T-helper 17 cell (primary cell): ENCODE data around the gene NKPD1. TPM values are rescaled to one million over a fixed set of nuclear protein-coding genes. Genes with fewer than 3 reads are reported as not detected.

Experiments
- ATAC-seq: fragments of 150-1000 bp; cut with Tn5 transposase; 2 replicates; pipeline ENCODE4 v1.10.0; 2021; ENCODE audit warnings: mild to moderate bottlenecking, moderate library complexity
- DNase-seq, 3 donors: peaks; one replicate each; pipeline versions ENCODE4 v3.0.0 to v3.0.0-alpha.2; 2020 to 2021
- H3K9me3 ChIP-seq: one replicate; pipeline ENCODE4 v1.7.0; 2013; ENCODE audit warnings: low read length, mild to moderate bottlenecking; ENCODE audit not compliant: control insufficient read depth, poor library complexity, severe bottlenecking
- H3K27ac Mint-ChIP-seq: one replicate; pipeline ENCODE4 v1.8.0; 2022; ENCODE audit warnings: mild to moderate bottlenecking, moderate library complexity, mixed read lengths
- H3K27me3 Mint-ChIP-seq: one replicate; pipeline ENCODE4 v1.8.0; 2022; ENCODE audit warnings: mixed read lengths
- H3K36me3 Mint-ChIP-seq: one replicate; pipeline ENCODE4 v1.8.0; 2022; ENCODE audit warnings: low read depth, mixed read lengths
- H3K4me1 Mint-ChIP-seq: one replicate; pipeline ENCODE4 v1.8.0; 2022; ENCODE audit warnings: mild to moderate bottlenecking, mixed read lengths
- H3K4me3 Mint-ChIP-seq: one replicate; pipeline ENCODE4 v1.8.0; 2022; ENCODE audit warnings: mild to moderate bottlenecking, moderate library complexity, mixed read lengths
- total RNA-seq, 4 donors: library from RNA in 2 of 4; stranded (reverse) in 2 of 4; gene quantifications; one replicate each; pipeline ENCODE4 v1.2.3 and lab custom pipeline; 2022 to 2026

The NKPD1 gene
- total RNA-seq, 2 donors from 2014 or later, result 0.57 to 0.97 TPM

DNA sequence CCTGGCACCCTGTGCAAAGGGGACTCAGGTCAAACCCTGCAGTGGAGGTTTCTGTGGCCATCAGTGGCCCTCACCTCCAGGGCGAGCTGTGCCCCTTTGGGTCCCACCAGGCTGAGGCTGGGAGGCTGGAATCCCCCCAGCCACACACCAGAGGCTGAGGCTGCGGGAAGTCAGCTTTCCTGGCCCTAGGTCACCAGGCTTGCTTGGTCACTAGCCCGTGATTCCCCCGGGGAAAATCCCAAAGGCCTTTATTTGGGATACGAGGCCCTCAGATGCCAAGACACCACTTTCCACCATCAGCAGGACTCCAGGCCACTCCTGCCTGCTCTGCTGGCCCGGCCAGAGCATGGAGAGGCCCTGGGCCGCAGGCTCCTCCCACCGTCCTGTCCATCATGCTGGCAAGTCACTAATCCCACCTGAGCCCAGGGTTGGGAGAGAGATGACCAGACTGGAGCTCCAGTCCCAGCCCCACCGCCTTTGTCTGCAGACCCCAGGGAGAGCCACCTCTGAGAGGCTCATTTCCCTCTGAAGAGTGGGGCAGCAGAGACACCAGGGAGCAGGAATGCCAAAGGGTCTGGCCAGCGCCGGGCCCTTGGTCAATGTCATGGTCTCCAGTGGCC, 4.7 kb downstream of the NKPD1 start:
- H3K9me3 ChIP-seq, result no peaks in the 10 kb centered on the region
- DNase-seq (no peak), ATAC-seq (no peak)
- no peak overlapping the region for H3K27ac Mint-ChIP-seq
- H3K4me1 Mint-ChIP-seq, result peaks cover 24% of the 10 kb centered on the region
- no peak overlapping the region for H3K4me3 Mint-ChIP-seq
- no peaks in the 10 kb centered on the region for H3K36me3 Mint-ChIP-seq
- H3K27me3 Mint-ChIP-seq, result no peaks in the 10 kb centered on the region

DNA sequence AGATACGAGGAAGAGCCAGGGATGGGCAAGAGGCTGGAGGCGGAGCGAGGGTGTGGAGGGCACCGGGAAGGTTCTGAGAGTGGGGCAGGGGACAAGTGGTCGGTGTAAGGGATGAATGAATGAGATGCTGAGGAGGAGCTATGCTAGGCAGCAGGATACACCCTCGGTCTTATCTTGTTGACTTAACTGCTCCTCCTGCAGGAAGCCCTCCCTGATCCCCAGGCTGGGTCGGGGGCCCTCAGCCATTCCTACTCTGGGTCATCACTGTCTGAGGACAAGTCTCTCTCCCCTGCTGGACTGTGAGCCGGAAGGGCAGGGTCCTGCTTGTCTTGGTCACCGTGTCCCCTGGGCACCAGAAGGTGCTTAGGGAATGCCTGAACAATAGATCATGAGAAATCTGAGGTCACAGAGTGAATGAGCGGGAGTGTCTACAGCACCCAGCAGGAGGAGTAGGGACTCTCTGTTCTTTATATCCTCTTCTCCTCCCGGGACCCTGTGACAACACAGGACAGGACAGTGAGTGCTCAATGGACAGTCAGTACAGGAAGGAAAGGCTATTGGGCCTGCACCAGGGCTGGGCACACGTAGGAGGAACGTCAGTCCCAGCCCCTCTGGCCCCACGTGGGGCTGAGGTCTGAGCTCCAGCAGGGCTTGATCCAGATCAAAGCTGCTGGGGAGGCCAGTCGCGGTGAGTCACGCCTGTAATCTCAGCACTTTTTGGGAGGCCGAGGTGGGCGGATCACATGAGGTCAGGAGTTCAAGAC, 6.5 kb downstream of the NKPD1 start:
- Mint-ChIP-seq H3K27ac (peak overlapping the region; percentile 61), H3K4me1 (peaks cover 26% of the 10 kb centered on the region), H3K27me3 (no peaks in the 10 kb centered on the region), H3K36me3 (no peaks in the 10 kb centered on the region), H3K4me3 (peak overlapping the region; percentile 79)
- no peak for ATAC-seq
- DNase-seq, result no peak
- no peaks in the 10 kb centered on the region for H3K9me3 ChIP-seq

DNA sequence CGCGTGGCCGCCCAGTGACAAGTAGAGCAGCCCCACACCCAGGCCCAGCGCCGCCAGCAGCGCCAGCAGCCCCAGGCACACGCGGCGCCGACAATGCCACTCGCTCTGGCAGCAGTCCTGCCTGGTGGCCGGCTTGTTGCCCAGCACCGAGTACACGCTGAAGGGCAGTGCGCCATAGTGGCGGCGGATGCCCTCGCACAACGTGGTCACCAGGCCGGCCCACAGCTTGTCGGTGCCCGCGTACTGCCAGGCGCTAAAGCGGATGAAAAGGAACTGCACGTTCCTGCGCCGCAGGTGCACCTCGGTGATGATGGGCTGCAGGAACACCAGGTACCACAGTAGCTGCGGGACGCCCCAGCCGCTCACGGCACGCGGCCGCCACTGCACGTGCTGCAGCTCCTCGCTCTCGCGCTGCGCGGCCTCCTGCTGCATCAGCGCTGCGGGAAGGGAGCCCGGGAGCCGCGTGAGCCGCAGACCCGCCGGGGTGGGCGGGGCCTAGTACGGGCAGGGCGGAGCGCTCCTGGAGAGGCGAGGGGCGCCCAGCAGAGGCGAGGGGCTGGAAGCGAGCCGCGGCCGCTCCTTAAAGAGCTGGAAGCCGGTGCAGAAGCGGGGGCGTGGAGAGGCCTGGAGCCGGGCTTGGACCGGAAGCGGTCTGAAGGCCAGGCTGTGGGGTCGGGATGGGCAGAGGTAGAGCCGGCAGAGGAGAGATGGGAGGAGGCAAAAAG, 7.3 kb downstream of the NKPD1 start:
- no peaks in the 10 kb centered on the region for H3K36me3 Mint-ChIP-seq
- peak overlapping the region; percentile 86 for H3K4me3 Mint-ChIP-seq
- peak; percentile 45 for ATAC-seq
- peaks cover 29% of the 10 kb centered on the region for H3K4me1 Mint-ChIP-seq
- H3K27ac Mint-ChIP-seq, result peak overlapping the region; percentile 61
- peak; percentile 18 to 29 (median 23) for DNase-seq
- no peaks in the 10 kb centered on the region for H3K27me3 Mint-ChIP-seq
- no peaks in the 10 kb centered on the region for H3K9me3 ChIP-seq

DNA sequence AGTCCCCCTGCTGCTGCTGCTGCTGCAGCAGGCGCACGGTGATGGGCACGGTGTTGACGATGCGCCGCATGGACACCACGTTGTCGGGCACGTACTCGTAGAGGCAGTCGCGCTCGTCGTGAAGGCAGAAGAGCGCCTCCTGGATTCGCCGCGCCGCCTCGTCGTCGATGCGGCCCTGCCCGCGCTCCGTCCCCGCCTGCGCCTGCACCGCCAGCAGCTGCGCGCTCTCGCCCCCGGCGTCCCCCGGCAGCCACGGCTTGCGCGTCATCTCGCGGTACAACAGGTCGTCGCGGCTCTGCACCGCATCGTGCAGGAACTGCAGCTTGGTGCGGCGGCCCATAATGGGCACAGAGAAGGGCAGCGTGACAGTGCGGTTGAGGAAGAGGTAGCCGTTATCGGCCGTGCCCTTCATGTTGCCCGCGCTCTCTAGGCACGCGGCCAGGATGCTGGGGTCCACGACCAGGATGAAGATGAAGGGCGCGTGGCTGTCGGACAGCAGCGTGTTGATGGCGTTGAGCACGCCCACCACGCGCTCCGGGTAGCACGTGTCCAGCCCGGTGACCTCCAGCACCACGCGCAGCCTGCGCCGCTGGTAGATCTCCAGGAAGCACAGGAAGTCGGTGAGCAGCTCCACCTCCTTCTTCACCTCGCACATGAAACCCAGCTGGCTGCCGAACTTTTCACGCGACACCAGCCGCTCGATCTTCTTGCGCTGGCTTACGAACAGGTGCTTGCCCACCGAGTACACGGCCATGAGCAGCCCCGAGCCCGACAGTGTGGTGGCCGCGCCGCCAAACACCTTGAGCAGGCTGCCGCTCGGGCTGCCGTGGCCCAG, 8.1 kb downstream of the NKPD1 start:
- Mint-ChIP-seq H3K27ac (no peak overlapping the region), H3K4me1 (peaks cover 23% of the 10 kb centered on the region), H3K36me3 (no peaks in the 10 kb centered on the region), H3K27me3 (no peaks in the 10 kb centered on the region), H3K4me3 (peak overlapping the region; percentile 86)
- ATAC-seq, result peak; percentile 71
- no peaks in the 10 kb centered on the region for H3K9me3 ChIP-seq
- DNase-seq, result peak in 2 of 3 donors; percentile 20 to 22

DNA sequence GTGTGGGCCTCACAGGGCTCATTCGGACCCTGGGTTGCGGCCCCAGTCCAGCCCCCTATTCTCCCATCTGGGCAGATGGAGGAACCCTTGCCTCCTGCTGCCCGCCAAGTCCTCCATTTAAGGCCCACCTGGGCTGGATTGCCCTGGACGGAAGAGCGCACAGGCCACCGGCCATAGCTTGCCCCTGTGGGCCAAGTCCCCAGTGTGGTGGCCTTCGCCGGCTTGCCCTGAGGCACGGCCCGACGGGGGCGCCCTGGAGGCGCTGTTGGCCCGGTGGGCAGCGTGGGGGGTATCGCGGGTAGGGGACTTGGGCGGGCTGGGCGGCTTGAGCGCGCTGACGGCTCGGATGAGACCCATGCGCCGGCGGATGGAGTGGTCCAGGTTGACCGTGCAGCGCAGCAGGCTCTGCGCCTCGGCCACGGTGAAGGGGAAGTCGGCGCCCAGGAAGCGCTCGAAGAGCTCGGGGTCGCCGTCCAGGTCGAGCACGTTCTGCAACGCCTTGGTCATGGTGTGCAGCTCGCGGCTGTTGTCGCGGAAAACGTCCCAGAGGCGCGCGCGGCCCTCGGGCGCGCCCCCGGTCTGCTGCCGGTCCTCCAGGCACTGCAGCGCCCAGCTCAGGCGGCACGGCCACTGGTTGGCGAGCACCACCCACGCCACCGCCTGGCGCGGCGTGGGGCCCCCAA, 8.8 kb downstream of the NKPD1 start:
- H3K9me3 ChIP-seq, result no peaks in the 10 kb centered on the region
- Mint-ChIP-seq H3K27me3 (no peaks in the 10 kb centered on the region), H3K4me3 (peak overlapping the region; percentile 63), H3K36me3 (no peaks in the 10 kb centered on the region), H3K4me1 (peaks cover 23% of the 10 kb centered on the region), H3K27ac (no peak overlapping the region)
- DNase-seq, result no peak
- ATAC-seq, result no peak

DNA sequence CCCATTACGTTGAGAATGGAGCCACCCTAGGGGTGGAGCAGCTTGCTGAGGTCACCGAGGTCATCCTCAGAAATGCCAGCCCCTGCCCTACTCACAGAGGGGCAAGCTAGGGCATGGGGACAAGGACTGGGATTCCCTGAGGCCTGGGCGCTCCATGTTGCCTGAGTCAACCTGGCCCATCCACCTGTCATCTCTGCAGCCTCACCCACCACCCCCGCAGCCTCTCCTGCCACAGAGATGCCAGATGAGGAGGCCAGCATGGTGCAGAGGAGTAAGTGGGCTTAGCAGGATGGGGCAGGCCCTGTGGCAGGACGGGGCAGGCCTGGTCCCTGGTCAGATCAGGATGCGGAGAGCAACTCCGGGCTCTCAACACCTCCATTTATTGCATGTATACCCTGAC, 9.5 kb downstream of the NKPD1 start:
- DNase-seq (no peak), ATAC-seq (no peak)
- no peaks in the 10 kb centered on the region for H3K36me3 Mint-ChIP-seq
- H3K27me3 Mint-ChIP-seq, result no peaks in the 10 kb centered on the region
- H3K27ac Mint-ChIP-seq, result no peak overlapping the region
- peaks cover 23% of the 10 kb centered on the region for H3K4me1 Mint-ChIP-seq
- H3K9me3 ChIP-seq, result no peaks in the 10 kb centered on the region
- peak overlapping the region; percentile 63 for H3K4me3 Mint-ChIP-seq

DNA sequence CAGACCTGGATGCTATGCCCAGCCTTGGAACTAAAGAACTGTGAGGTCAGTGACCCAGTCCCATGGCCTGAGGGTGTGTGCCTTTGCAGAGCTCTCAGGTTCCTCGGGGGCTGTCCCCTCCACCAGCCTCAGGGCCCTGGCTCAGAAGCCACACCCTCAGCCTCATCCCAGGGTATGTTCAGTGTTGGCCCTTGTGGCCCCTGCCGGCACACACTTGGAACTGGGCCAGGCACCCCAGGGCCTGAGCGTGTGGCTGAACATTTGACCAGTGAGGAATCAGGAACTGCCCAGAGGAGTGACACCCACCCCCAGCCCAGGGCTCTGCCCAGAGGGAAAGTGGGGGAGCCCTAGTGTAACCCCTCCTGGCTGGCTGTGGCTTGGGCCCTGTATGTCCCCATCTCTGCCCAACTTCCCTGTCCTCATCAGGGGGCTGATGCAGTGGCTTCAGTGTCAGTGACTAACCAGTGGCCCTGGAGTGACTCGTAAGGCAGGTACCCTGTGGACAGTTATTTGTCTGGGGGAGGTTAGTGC, 10.0 kb downstream of the NKPD1 start:
- no peak for ATAC-seq
- DNase-seq, result no peak
- H3K4me1 Mint-ChIP-seq, result peaks cover 23% of the 10 kb centered on the region
- no peaks in the 10 kb centered on the region for H3K36me3 Mint-ChIP-seq
- H3K9me3 ChIP-seq, result no peaks in the 10 kb centered on the region
- H3K4me3 Mint-ChIP-seq, result peak overlapping the region; percentile 63
- no peaks in the 10 kb centered on the region for H3K27me3 Mint-ChIP-seq
- H3K27ac Mint-ChIP-seq, result no peak overlapping the region

DNA sequence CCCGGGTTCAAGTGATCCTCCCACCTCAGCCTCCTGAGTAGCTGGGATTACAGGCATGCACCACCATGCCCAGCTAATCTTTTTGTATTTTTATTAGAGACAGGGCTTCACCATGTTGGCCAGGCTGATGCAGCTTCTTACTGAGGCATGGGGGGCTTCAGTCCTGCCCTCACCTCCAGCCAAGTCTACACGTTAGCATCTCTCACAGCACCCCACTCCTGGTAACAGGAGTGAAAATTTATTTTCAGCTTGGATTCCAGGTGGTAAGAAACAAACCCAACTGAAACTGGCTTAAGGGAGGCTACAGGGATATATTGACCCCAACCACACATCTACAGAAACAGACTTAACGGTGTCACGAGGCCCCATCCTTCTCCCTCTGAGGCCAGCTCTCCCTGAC, 10.6 kb downstream of the NKPD1 start:
- Mint-ChIP-seq H3K36me3 (no peaks in the 10 kb centered on the region), H3K4me1 (peaks cover 21% of the 10 kb centered on the region), H3K4me3 (no peak overlapping the region), H3K27ac (peak overlapping the region; percentile 51), H3K27me3 (no peaks in the 10 kb centered on the region)
- DNase-seq (no peak), ATAC-seq (no peak)
- no peaks in the 10 kb centered on the region for H3K9me3 ChIP-seq

DNA sequence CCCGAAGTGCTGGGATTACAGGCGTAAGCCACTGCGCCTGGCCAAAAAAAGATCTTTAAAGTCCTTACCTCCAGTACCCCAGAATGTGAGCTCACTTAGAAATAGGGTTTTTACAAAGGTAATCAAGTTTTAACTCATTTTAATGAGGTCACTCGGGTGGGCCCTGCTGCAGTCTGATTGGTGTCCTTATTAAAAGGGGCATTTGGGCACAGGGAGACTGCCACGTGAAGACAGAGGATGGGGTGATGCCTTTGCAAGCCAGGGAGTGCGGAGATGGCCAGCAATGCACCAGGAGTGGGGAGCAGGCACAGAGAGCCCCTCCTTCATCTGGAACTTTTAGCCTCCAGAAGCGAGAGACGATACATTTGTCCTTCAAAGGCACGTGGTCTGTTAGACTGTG, 11.7 kb downstream of the NKPD1 start:
- peak overlapping the region; percentile 51 for H3K27ac Mint-ChIP-seq

DNA sequence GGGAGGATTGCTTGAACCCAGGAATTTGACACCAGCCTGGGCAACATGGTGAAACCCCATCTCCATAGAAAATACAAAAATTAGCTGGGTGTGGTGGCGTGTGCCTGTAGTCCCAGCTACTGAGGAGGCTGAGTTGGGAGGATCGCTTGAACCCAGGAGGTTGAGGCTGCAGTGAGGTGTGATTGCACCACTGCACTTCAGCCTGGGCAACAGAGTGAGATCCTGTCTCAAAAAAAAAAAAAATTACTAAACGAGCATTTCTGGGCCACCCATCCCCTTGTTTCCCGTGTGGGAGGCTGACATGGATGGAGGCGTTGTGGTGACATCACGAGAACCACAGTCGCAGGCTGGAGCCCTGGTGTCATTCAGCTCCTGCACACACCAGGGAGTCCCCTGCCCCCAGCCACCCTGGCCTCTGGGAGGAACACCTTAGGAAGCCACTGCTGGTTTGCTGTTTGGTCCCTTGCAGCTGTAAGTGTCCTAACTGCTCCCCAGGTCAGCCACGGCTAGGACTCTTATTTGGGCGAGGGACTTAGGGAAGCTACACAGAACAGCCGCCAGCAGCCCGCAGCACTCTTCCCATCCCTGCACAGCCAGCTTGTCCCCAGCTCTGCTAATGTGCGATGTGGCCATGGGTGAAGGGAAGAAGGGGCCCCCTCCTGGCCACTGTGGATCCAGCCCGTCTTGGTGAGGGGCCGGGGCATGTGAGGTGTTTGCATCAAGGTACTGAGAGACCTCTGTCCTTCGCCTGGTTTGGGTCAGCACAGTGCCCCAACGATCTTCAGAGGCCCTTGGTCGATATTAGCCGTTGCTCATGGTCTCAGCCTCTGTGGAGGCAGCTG, 12.7 kb downstream of the NKPD1 start:
- no peaks in the 10 kb centered on the region for H3K9me3 ChIP-seq
- Mint-ChIP-seq H3K4me1 (peaks cover 14% of the 10 kb centered on the region), H3K27me3 (no peaks in the 10 kb centered on the region), H3K36me3 (peaks cover under 1% of the 10 kb centered on the region), H3K4me3 (no peak overlapping the region), H3K27ac (peak overlapping the region; percentile 51)
- ATAC-seq (no peak), DNase-seq (no peak)

More for the DNA sequence above, 11.7 kb downstream of the NKPD1 start:
- peaks cover 18% of the 10 kb centered on the region for H3K4me1 Mint-ChIP-seq
- H3K4me3 Mint-ChIP-seq, result no peak overlapping the region
- H3K36me3 Mint-ChIP-seq, result no peaks in the 10 kb centered on the region
- ATAC-seq (no peak), DNase-seq (no peak)
- no peaks in the 10 kb centered on the region for H3K9me3 ChIP-seq
- no peaks in the 10 kb centered on the region for H3K27me3 Mint-ChIP-seq

DNA sequence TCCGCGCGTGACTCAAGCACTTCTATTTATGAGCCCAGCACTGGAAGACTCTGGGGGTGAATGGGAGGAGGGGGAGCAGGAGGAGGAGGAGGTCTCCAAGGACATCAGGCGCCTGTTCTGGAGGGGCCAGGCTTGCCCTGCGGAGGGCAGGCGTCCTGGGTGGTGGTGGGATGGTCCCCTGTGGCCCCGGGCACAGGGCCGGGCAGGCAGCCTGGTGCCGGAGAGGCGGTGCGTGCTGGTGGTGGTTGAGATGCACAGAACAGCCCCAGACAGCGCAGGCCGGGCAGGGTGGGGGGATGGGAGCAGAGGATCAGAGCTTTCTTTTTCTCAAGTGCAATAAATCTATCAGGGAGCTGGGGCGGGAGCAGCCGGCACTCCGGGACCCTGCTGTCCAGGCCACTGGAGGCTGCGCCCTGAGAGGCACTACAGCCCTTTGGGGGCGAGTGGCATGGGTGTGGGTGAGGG, 14.0 kb downstream of the NKPD1 start:
- peaks cover 12% of the 10 kb centered on the region for H3K4me1 Mint-ChIP-seq
- H3K27ac Mint-ChIP-seq, result no peak overlapping the region
- ATAC-seq (no peak), DNase-seq (no peak)
- H3K27me3 Mint-ChIP-seq, result no peaks in the 10 kb centered on the region
- peaks cover 3% of the 10 kb centered on the region for H3K36me3 Mint-ChIP-seq
- H3K9me3 ChIP-seq, result no peaks in the 10 kb centered on the region
- no peak overlapping the region for H3K4me3 Mint-ChIP-seq
